IPS-11a (cell line): Measurements from ENCODE around the gene PIPOX.

Source experiments
- H3K4me3 ChIP-seq: one replicate; pipeline ENCODE4 v1.5.1; 2013; ENCODE audit warnings: low read depth, low read length, control low read depth

The PIPOX gene

DNA sequence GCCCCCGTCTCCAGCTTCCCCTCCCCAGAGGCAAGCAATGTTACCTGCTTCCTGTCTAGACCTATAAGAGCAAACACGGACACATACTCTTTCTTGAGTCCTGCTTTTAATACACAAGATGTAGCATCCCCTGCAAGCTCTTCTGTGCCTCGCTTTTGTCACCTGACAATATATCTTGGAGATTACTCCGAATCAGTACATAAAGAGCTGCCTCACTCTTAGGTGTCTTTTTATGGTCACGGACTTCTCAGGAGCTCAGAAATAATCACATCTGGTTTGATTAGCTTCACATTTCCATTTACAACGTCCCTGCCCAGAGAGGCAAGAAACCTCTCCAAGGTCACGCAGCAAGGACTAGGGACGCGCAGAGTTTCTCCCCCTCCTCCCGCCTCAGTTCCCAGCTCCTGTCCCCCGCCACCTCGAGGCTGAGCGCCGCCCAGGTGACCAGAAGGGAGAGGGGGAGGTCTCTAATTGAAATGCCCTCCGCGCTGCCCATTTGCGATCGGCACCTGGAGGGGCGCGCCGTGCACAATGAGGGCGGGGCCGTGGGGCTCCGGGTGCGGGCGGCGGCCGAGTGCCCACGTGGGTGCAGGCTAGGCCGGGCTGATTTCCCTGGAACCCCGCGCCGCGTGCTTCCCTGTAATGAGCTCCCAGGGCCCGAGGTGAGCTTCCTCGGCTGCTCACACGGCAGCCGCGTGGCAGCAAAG is 23.3 kb upstream of the PIPOX start:
- no peak overlapping the region for H3K4me3 ChIP-seq

DNA sequence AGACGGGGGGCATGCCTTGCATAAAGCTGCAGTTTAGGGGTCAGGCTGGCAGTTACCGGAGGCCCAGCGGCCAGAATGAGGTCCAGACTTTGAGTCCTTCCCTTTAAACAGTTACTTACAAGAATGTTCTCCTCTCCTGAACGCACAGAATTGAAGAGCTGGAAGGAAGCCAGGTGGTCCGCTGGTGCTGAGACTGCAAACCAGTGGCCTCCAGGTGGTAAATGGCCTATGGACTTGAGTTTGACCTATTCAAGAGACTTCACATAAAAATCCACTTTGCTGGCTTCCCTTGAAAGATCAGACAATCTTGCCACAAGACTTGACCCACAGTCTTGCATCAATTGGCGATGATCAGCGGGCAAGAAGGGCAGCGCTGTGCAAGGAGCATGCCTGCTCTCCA is 22.4 kb upstream of the PIPOX start:
- H3K4me3 ChIP-seq, result no peak overlapping the region

DNA sequence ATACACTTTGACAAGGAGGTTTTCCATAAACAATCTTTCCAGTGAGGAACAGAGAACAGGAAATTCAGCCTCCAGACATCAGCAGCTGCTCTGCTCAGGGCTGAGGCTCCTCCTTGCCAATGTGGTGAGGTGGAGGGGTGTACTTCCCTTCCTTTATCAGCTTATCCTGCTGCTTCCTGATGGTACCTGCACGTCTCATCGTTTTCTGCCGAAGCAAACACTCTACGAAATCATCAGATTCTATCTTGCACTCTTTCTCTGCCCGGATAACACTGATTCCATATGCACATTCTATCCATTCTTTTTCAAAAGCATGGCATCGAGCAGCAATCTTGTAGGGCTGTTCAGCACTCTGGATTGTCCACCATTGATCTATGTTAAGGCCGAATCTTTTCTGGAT is 21.7 kb upstream of the PIPOX start:
- H3K4me3 ChIP-seq, result no peak overlapping the region

DNA sequence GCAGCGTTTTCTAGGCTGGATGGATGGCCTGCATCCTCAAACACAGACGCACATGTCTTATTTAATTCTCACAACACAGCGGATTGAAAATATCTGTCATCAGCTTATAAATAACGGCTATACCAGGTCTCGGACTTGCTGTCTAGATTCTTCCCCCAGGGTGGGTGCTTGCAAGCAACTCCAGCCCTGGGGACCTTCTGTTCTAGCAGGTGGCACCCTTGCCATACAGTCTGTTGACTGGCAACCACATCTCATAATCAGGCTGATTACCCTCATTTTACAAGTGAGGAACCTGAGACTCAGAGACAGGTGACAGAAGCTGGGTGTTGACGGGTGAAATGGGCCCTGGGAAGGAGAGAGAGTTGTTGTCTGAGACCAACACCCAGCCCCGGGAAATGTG is 20.9 kb upstream of the PIPOX start:
- H3K4me3 ChIP-seq, result no peak overlapping the region

DNA sequence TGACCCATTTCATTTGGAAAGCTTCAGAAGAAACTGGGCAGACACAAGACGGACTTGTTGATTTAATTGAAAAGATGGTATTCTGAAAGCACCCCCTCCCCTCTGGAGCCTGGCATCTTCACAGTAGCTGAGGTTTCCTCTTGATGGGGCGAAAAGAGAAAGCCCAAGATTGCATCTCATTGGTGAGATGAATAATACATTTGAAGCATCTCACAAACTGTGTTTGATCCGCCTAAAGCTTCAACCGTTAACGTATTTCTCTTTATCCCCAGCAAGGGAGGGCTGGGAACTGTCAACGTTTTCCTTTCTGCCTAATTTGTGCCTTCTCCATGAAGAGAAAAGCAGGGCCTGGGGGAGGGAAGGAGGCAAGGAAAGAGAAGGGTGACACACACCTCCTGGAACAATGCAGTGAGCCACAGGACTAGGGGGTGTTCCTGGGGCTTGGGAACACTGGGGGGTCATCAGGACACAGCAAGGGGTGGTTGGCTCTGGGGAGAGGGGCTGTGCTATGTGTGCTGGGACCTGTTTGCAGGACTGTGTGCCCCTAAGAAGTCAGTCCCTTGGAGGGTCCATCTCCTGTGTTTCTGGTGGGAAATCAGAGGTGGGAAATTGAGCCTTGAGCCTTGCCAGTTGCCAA is 18.5 kb upstream of the PIPOX start:
- no peak overlapping the region for H3K4me3 ChIP-seq

DNA sequence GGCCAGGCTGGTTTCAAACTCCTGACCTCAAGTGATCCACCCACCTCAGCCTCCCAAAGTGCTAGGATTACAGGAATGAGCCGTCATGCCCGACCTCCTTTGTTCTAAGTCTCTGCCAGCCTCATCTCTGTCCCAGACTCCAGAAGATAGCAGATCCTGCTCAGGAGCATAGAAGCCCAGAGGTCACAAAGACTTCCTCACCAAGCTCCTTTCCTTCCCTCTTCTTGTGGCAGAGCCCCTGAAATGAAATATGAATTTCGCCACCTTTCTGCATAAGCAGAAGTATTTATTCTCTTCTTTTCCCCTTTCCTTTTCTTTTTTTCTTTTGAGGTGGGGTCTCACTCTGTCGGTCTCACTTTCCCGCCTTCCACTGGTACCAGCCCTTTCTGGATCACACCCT is 11.5 kb upstream of the PIPOX start:
- H3K4me3 ChIP-seq, result no peak overlapping the region

DNA sequence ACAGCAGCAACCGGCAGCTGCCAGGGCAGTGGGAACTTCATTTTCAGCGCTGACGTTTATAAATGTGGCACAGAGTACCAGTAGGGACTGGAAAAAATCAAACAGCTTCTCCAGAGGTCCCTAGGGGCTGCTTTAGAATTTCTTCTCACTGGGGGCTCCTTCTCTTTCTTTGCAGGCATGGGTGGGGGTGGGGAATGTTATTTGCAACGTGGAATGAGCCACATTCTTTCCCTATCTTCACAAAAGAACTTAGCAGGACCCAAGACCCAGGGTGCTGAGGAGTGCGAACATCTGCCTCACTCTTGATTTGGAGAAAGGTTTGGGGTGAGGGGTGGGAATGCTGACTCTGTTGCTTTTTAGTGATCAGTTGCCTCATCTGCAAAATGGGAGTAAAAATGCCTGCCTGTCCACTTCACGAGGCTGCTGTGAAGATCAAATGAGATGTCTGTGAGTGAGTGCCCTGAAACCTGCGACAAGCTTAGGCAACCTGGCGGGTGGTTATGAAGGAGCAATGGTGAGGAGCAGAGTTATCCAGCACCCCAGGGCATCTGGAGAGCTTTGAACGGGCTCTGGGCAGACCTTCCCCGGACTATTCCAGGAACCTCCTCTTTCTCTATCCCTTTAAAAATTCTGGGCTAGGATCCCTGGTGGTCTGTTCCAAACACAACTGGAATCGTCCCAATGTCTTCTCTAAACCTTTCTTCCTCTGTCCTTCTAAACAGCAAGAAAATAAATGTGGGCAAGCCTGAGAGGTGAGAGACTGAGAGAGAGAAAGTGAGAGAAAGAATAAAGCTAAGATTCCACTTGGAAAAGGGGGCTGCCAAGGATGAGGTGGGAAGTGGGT is 10.7 kb upstream of the PIPOX start:
- no peak overlapping the region for H3K4me3 ChIP-seq

DNA sequence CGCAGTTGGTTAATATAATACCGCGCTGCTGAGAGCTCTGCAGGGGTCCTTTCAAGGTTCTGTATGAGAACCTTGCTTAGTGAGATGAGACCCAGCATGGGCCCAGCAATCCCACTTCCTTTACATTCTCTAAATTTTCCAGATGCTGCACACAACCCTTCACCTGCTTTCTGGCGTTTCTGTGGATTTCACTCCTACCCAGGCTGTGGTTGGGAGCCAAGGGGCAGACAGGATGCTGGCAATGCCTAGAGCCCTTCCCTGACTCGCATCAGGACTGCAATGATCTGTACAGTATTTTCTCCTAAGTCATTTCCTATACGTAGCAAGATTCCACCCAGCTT is 10.1 kb upstream of the PIPOX start:
- H3K4me3 ChIP-seq, result no peak overlapping the region

DNA sequence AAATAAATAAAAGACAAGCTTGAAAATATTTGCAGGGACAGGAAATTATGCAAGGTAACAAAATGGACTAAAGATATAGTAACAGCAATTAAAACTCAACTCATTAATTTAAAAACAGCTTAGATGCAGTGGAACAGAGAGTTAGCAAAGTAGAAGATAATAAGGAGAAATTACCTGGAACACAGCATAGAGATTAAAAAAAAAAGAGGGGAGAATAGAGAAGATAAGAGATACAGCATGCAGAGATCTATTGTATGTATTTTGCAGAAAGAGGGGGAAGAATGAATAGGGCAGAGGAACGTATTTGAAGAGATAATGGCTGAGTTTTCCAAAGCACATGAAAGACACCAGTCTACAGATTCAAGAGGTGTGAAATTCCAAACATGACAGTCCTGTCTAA is 8.4 kb upstream of the PIPOX start:
- H3K4me3 ChIP-seq, result no peak overlapping the region

DNA sequence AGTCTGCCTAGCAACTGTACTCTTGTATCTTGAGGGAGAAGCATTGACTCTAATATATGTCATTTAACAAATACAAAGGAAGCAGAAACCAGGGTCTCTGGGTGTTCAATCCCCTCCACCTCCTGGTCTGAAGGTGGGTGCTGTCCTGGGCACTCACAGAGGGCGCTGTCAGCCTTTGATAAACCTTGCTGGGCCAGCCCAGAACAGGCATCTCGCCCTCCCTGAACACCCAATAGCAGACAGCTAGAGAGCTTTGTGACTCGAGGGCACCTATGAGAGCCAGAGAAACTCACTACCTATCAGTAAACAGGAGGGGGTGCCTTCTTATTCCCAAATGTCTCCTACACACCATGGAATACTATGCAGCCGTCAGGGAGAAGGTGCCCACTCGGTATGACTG is 6.4 kb upstream of the PIPOX start:
- no peak overlapping the region for H3K4me3 ChIP-seq

DNA sequence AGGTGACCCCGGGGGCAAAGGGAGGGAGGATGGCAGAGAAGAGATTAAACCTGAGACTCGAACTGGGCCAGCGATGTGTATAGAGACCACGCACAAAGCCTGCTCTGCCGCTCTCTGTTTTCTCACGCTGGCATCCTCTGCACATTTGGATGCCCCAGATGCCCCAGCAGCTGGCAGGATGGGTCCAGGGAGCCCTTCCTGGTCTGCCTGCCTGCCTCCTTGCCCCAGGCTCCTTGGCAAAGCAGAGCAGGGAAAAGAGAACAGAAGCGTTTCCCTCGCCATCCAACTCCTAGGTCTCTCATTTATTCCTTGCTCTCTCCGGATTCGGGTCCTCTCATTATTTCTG is 5.2 kb upstream of the PIPOX start:
- H3K4me3 ChIP-seq, result no peak overlapping the region

DNA sequence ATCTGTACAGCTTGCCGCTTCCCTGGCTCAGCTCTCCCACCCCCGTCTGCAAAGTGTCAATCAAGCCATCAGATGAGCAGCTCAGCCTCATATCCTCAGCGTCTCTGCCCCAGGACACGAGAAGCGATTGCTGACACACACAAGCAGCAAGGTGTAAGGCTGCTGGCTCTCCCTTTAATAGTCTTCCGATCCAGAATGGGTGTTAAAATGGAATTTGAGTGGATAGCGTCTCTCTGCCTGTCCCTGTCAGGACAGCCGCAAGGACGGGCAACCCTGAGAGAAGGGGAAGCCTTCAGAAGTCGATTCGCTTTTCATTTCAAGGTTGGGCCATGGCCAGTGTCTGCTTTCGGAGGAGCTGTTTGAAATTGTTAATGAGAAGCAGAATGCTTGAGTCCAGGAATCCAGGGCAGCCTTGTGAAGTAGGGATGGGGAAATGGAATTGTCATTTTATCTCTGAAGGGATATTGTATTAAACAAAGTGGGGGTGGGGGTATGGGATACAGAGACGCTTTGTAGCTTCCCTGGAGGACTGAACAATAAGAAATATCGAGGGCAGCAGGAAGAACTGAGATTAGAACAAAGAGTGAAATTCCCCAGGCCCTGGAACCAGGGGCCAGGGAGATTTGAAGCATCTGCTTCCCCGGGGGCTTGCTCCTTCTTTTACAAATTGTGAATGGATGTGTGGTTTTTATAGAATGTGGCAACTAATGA is 4.7 kb upstream of the PIPOX start:
- no peak overlapping the region for H3K4me3 ChIP-seq

DNA sequence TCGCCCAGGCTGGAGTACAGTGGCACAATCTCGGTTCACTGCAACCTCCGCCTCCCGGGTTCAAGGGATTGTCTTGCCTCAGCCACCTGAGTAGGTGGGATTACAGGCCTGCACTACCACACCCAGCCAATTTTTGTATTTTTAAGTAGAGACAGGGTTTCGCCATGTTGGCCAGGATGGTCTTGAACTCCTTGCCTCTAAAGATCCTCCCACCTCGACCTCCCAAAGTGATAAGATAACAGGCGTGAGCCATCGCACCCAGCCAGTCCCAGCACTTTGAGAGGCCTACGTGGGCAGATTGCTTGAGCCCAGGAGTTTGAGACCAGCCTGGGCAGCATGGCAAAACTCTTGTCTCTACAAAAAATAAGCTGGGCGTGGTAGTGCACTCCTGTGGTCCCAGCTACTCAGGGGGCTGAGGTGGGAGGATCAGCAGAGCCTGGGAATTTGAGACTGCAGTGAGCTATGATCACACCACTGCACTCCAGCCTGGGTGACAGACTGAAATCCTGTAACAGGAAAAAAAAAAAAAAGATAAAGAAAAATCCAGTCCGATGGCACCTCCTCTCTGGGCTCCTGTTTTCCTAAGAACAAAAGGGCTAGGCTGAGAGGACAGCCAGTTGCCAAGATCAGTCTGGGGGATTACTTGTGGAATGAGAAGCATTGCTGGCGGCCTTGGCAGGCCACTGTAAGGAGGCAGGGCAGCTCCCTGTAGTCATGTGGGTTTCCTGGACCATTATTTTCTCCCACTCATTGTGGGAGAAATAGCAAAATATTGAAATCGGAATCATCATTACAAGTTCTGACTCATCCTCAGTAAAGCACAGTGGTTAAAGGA is 3.0 kb upstream of the PIPOX start:
- no peak overlapping the region for H3K4me3 ChIP-seq

DNA sequence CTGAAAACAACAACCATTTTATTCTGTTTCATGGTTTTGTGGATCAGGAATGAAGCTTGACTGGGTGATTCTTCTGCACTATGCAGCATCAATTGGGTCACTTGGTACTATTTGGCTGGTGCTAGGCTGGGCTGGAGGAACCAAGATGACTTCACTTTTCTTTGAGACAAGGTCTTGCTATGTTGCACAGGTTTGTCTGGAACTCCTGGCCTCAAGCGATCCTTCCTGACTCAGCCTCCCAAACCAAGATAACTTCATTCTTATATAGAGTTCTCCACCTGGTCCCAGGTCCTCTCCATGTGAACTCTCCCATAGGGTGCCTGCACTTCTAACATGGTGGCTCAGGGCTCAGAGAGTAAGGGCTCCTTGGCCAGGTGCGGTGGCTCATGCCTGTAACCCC is 1.9 kb upstream of the PIPOX start:
- no peak overlapping the region for H3K4me3 ChIP-seq

DNA sequence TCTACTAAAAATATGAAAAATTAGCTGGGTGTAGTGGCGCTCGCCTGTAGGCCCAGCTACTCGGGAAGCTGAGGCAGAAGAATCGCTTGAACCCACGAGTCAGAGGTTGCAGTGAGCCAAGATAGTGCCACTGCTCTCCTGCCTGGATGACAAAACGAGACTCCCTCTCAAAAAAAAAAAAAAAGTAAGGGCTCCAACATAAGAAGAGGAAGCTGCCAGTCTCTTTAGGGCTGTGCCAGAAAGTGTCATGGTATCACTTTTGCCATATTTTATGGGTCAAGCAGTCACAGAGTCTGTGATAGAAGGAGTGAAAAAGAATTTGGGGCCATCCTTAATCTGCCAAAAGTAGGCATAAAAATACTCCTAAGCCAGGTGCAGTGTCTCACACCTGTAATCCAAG is 1.4 kb upstream of the PIPOX start:
- H3K4me3 ChIP-seq, result no peak overlapping the region

DNA sequence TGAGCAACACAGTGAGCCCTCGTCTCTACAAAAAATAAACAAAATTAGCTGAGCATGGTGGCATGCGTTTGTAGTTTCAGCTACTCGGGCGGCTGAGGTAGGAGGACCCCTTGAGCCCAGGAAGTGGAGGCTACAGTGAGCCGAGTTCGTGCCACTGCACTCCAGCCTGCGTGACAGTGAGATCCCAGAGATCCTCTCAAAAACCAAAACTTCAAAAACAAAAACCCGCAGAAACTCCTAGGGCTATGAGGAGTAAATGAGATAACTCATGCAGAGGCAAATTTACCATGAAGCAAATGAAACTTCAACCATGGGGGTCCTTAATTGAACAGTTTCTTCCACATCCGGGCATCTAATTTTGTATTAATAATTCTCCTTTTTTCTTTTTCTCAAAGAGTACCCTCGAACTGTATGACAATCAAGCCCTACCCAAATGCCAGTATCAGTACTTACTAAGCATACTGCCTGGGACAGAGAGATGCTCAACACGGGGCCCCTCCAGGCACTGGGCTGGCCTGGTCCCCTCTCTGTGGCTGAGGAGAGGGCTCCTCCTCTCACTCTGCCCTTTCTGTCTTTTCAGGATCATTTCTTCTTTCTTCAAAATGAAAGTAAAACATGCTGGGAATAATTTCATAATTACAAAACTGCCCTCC is 789 bp upstream of the PIPOX start:
- no peak overlapping the region for H3K4me3 ChIP-seq

DNA sequence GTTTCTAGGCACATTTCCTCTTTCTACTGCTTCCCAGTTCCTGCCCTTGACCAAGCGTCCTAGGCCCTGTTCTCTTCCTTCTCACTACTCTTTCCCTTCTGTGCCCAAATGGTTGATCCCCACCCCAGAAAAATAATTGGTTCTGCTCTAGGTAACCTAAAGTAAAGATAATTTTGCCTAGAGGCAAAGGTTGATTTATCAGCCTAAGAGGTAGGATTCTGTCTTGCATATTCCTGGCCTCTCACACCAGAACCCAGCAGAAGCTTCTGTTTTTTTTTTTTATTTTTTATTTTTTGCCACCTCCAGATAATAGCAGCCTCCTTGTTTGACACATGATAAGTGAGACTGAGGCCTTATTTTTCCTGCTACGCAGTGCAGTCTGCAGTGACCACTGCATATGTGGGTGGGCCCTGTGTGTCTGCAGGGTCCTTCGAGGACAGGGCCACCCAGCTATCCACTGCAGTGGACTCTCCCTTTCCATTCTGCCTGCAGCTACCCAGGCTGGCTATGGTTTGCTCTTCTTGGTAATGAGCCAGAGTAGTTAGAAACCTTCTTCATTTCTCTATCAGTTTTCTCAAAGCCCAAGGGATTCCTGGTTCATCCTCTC is 701 bp downstream of the PIPOX start:
- H3K4me3 ChIP-seq, result no peak overlapping the region

DNA sequence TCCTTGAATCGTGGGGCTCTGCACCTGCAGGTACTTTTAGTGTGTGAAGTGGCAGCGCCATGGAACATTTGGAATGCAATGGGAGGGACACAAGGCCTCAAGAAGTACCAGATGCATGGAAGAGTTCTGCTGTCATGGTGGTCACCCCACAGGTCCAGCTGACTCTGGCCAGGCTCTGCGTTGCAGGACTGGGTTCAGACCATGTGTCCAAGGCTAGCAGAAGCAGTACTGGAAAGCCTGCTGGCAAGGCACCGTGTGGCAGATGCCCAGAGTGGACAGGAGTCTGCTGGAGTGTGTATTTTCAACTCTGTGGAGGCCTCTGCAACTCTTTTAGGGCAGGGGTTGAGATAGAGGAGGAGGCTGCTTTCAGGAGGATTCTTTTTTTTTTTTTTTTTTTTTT is 2.1 kb downstream of the PIPOX start:
- no peak overlapping the region for H3K4me3 ChIP-seq

DNA sequence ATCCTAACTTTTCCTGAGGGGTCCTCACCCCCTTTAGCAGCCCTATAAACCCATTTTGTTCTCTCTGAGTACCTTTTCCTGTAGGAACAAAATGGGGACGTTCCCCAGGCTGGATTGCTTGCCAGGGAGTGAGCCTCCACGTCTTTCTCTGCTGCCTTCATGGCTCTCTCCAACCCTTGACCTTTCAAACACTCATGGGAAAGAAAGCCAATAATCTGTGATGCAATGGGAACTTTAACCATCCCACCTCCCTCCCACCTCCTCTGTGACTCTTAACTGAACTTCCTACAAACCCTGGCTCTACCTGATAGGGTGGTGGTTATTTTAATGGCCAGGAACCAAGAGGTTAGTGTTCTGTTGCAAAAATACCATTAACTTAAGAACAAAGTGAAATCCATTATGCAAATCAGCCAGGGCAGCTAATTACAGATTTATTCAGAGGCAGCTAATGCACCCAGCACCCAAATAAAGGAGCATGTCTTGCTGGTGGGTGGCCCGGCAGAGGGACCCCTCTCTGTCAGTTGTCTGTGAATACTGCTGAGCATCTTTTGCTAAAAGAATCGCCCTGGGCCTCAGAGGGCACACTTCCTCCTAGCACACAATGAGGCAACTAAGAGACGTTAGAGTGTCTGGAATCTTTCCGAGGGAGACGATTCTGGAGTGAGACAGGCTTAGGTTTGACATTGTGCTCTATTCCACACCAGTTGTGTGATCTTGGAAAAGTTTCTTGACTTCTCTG is 3.0 kb downstream of the PIPOX start:
- no peak overlapping the region for H3K4me3 ChIP-seq
